HG02870 (cell line): ENCODE data around the gene MRGPRE.
"Not testable (repeated sequence)": the region's sequence is repeated elsewhere in the genome, so short reads cannot be mapped to it uniquely, and the experiment has no call there.

ENCODE experiments used
- ATAC-seq: cut with Tn5 transposase; IDR thresholded peaks from one replicate; pipeline ENCODE4 v1.9.1; 2021; ENCODE audit warnings: mild to moderate bottlenecking, moderate library complexity; ENCODE audit not compliant: unreplicated experiment

Gene MRGPRE, protein sequence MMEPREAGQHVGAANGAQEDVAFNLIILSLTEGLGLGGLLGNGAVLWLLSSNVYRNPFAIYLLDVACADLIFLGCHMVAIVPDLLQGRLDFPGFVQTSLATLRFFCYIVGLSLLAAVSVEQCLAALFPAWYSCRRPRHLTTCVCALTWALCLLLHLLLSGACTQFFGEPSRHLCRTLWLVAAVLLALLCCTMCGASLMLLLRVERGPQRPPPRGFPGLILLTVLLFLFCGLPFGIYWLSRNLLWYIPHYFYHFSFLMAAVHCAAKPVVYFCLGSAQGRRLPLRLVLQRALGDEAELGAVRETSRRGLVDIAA

DNA sequence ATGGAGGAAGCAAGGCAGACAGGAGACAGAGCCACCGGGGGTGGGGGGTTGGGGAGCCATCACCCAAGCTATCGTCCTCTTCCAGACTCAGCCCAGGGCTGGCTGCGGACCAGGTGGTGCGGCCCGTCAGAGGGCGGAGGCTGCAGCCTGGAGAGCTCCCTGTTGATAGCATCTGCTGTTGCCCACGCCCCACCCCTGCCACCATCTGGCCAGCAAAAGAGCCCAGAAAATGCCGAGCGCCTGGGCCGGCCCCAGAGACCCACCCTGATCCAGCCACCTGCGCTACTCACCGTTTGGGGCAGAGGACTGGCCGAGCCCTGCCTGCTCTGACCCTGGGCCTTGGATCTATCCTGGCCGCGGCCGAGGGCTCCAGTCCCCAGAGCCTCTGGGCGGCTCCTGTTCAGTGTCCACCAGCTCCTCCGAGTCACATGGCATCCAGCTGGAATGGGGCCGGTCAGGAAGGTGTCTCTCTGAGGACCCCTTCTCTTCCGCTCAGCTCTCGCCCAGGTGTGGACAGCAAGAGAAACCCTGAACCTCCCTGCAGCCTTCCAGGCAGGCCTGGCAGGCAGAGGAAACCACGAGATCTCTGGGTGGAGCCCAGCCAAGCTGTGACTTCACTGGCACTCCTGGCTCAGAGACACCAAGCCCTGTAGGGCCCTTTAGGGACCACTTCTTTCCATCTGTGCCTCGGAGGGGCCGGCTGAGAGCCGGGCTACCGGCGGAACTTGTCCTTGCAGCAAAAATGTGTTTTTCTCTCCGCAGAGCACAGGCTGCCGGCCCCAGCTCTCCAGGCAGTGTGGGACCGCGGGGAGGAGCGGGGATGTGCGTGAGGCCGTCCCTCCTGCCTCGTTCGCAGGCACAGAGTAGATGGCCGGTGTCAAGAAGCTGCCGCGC is at the start of gene MRGPRE:
Gene MRGPRE, minus strand, starts transcription at position 567 of the 894 bp plus-strand sequence. CDS start 3,618 bp downstream, outside the sequence.
- ATAC-seq = no peak

DNA sequence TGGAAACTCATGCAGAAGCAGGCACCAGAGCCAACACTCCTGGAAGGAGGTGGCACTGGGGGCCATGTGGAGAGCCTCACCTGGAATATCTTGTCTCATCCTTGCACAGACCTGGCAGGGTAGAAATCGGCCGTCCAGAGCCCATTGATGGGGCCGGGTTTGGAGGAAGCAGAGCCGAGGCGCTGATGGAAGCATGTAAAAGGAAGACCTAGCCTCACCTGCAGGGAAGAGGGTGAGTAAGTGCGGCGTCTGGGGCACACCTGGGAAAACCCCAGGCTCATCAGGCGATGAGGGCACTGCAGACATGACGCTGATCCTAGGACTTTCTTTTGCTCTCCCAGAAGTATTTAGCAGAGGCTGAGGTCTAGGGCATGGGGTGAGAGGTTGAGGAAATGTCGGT is 48.9 kb upstream of the MRGPRE start:
- not testable (repeated sequence) for ATAC-seq

DNA sequence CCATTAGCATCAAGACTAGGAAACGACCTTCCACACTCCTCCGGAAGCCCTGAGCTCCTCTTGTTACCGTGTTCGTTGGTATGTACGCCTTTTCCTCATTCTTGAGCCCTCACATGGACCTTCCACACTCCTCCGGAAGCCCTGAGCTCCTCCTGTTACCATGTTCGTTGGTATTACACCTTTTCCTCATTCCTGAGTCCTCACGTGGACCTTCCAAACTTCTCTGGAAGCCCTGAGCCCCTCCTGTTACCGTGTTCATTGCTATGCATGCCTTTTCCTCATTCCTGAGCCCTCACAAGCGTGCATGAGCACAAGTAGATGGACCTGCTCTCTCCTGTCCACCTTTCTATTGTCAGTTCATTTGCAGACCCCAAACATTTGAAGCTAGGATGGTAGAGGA is 48.4 kb upstream of the MRGPRE start:
- ATAC-seq = not testable (repeated sequence)

DNA sequence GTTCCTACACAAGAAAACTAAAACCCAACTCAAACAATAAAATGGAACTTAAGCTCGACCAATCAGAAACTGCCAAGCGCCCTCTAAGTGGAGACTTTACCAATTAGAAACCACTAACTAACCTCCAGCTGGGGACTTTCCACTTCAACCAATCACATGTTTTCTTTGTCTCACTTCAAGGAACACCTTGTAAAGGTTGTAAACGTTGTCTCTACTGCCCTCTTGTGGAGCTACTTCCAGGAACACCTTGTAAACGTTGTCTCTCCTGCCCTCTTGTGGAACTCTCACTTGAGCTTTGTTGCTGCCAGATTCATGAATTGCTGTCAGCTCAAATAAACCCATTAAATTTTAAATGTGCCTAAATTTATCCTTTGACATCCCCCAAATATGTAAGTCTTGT is 46.7 kb upstream of the MRGPRE start:
- not testable (repeated sequence) for ATAC-seq

DNA sequence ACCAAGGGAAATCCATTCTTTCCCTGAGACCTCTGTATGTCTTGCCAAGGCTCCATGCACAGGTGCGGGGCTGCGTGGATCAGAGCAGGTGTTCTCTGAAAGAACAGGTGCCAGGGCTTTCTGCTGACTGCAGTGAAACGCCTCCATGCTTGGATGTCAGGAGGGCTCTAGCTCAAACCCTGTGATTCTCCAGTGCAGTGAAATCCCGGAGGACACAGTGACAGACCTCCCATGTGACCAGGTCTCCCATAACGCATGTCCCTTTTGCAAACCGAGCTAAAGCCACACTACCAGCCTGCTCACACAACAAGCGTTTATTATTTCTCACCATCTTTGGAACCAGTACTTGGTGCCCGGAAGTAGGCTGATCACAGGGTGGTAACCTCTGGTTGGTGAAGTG is 41.4 kb upstream of the MRGPRE start:
- ATAC-seq = not testable (repeated sequence)

DNA sequence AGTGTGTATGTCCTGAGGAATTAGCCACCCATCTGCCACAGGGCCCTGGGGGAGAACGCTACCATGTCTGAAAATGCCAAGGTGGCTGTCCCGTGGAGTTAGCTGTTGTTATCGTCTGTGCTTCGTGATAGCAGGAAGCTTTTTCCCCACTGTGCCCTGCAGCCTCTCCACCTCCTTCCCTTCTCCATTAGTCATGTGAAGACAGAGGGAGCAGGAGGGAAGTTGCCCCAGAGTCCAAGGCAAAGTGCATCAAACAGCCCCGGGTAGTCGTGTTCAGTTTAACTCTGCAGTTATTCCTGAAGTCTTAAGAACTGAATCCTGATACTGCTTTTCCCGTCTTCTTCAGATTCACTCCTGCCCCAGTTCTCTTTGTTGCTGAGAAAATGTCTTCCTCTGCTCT is 30.3 kb upstream of the MRGPRE start:
- ATAC-seq = not testable (repeated sequence)

DNA sequence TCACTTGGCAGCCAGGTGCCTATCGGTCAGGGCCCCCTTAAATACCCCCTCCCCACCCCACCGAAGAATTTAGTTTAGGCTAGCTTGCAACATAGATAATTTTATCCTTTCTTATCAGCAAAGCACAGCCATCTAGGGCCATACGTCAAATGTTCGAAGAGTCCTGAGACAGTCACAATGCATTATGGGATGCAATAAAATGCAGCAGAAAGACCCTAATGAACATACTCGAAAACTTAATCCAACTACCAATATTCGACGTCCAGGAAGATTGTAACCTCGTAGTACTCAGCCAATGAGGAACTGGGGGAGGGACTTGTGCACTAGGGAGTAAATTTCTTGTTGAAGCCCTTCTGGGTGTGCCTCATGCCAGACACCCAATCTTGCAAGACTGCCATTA is 29.6 kb upstream of the MRGPRE start:
- ATAC-seq = not testable (repeated sequence)

DNA sequence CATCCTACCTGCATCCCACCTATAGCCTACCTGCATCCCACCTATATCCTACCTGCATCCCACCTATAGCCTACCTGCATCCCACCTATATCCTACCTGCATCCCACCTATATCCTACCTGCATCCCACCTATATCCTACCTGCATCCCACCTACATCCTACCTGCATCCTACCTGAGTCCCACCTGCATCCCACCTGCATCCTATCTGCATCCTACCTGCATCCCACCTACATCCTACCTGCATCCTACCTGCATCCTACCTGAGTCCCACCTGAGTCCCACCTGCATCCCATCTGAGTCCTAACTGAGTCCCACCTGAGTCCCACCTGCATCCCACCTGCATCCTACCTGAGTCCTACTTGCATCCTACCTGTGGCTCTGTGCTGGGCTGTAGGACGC is 25.3 kb upstream of the MRGPRE start:
- ATAC-seq = not testable (repeated sequence)

DNA sequence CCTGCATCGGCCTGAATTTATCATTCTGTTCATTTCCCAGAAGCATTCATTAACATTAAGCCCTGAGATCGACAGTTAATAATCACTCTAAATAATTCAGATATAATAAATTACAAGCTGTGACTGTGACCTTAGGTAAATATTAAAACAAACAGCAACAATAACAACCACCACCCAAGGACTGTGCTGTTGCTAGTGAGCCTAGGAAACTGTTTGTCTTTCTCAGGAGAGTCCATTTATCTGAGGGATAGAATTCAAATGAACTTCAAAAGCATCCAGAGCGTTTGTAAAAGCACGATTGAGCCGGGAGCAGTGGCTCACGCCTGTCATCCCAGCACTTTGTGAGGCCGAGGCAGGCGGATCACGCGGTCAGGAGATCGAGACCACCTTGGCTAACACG is 23.0 kb upstream of the MRGPRE start:
- ATAC-seq = not testable (repeated sequence)

DNA sequence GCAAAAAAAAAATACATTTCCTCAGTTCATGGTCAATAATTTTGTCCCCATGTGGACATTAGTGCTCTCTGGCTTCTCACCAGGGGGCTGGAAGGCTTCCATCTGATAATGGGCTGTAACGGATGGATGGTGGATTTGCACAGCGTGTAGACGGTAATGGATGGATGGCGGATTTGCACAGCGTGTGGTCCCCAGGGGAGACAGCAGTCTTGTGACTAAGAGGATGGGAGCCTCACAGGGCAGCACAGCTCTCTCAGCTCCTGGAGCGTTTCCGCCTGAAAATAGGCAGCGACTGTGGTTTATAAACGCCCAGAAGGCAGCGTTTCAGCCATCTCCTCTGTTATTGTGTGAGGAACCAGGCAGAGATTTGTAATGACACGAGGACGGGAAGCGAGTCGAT is 22.6 kb upstream of the MRGPRE start:
- not testable (repeated sequence) for ATAC-seq

DNA sequence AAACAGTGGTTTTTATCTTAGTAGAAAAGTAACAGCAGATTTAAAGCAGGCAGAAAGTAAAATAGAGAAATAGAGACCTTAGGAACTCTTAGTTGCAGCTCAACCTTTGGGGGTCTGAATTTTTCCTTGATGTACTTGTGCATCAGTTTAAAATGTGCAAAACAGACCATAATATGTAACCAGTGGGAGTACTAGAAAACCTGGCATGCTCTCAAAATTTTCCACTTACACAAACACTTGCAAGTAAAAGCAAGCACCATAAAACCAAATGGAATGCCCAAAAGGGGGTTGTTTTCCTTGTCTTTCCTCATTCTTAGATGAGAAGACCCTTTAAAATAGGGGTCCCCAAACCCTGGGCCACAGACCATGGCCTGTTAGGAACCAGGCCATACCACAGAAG is 12.9 kb upstream of the MRGPRE start:
- no peak for ATAC-seq

DNA sequence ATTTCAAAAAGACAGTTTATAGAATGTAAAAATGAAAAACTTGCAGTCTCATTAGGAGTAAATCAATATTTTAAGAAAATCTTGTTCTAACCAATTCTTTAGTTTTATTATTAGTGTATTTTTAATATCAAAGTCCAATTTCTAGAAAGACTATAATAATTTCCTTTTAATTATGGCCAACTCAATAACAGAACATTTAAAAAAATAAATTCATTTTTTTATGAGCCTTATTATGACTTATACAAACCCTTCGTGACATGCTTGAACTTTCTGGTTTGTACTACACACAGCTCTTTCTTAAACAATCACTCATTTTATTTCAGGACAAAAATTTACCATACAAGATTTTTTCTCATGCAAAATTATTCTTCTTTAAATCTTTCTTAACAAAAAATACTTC is 11.7 kb upstream of the MRGPRE start:
- ATAC-seq = no peak

DNA sequence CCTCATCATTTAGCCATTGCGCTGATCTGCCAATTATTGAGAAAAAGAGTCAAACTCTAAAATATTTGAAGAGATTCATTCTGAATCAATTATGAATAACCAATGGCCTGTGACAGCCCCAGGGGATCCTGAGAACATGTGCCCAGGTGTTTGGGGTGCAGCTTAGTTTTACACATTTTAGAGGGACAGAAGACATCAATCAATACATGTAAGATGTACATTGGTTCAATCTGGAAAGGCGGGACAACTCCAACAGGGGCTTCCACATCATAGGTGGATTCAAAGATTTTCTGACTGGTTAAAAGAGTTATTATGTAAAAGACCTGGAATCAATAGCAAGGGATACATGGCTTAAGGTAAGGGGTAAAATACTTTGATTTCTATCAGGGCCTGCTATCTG is 4.9 kb upstream of the MRGPRE start:
- no peak for ATAC-seq

DNA sequence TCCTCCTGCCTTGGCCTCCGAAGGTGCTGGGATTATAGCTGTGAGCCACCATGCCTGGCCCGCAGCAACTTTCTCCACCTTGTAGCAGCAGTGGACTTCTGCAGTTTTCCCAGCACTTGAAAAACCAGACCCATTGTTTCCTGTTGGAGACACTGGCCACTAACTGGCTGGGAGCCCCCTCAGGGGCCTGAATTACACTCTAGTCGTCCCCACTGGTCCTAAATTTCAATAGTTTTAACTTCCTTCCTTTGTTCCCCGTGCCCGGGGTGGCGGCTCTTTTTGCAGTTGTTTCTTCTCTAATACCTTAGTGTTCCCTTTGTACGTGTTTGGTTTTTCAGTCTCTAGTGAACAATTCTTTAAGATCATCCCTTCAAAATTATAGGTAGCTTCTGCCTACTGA is 2.6 kb upstream of the MRGPRE start:
- no peak for ATAC-seq

DNA sequence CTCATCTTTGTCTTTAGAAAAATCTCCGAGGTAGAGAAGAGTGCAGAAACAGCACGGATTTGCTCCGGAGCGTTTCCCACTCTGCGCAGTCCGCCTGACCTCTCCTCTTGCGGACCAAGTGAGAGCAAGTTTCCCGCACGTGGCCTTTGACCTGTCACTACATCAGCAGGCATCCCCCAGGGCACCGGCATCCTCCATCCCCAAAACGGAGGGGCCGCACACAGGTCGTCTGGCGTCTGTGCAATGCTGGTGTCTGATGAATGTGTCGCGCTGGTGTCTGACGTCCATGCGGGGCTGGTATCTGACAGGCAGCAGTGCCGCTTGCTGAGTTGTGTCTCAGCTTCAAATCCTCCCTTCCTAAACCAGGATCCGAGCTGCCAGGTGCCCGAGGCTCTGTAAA is 739 bp upstream of the MRGPRE start:
- no peak for ATAC-seq

DNA sequence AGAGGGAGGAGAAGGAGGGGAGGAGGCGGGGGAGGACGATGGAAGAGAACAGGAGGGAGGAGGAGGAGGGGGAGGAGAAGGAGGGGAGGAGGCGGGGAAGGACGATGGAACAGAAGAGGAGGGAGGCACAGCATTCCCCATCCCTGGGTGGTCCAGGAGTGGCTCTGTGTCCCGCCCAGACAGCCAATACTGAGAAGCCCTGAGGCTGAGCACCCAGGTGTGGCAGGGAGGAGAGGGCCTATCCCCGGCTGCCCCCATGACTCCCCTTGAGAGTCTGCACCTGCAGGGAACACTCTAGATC is 717 bp downstream of the MRGPRE start:
- ATAC-seq = no peak

DNA sequence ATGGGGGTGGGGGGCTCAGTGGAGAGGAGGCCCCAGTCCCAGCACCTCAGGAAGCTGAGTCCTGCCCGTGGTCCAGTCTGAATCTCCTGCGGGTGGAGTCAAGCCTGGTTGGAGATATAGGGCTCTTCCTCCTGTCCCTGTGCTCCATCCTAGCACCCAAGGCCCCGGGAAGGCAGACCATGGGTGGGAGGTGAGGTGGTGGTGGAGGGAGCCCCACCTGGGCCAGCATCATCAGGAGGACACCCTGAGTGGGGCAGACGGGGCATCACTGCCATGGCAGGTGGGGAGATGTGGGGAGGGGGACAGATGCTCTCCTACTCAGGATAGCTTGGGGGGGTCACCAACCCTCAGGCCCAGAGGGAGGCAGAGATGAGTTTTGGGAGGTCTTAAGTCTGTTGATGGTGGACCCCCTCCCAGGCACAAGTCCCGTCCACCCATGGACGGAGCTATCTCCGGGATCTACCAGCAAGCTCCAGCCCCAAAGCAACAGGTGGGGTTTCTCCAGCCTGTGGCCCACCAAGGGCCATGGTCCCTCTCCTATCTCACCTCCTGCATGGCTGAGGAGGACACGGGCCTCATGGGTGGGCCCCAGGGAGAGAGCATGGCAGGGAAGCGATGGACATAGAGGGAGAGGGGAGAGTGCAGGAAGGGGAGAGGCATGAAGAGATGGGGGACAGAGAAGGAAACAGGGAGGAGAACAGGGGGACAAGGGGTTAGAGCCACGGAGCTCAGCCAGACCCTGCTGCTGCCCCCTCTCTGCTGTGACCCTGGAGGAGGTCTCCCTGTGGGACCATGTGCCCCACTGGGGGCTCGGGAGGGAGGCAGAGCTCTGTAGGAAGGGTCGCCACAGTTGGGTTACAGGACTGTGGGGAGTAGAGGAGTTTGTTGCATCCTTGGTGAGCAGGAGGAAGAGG is 1.3 kb downstream of the MRGPRE start:
- ATAC-seq = no peak

DNA sequence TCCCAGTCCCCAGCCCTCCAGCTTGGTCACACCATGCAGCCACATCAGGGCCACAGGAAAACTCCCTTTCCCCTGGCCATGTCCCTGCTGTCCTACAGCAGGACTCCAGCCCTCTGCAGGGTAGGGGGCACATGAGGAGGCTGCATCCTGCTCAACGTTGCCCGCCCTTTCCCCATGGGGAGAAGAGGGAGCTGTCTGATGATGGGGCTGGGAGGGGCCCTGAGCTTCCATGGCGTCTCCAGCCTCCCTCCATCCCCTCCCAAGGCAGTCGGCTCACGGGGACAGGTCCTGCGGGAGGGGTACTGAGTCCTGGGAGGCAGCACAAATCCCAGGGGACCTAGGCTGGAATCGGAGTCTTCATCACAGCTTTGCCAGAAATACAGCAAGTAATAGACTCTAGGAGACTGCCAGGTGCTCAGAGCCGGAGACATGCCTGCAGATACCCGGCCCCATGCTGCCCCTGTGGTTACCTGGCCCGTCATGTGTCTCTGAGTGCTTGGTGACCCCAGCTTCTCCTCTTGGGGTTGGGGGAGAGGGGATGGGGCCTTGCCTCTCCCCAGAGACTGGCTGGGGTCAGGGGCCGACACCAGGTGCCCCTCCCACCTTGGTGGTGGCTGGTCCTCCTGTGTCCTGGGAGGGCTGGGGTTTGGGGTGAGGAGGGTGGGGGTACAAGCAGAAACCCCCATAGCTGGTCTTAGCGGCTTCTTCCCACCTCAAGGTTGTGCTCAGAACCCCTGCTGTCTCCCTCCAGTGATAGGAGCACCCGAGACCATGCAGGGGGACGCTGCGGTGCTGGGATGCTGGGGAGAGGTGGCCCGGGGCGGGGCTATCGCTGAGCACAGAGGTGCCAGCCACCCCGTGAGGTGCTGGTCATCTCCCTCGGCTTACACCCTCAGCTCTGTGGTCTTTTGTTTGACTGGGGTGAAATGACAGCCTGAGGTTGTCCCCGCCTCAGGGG is 2.3 kb downstream of the MRGPRE start:
- no peak for ATAC-seq

DNA sequence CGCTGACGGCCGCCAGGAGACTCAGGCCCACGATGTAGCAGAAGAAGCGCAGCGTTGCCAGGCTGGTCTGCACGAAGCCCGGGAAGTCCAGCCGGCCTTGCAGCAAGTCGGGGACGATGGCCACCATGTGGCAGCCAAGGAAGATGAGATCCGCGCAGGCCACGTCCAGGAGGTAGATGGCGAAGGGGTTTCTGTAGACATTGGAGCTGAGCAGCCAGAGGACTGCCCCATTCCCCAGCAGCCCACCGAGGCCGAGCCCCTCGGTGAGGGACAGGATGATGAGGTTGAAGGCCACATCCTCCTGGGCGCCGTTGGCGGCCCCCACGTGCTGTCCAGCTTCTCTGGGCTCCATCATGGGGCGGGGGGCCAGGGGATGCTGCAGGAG is 3.8 kb downstream of the MRGPRE start:
- no peak for ATAC-seq
